ENCODE data around the gene GDI1.

GRCh38 chrX:154408659-154409221 lies 28.2 kb upstream of the GDI1 start:
- no peak for TF ChIP-seq CTCF (tag by site-specific recombination; IDR thresholded peaks at IDR 0.05)
- TF ChIP-seq ZNF510 (tag by site-specific recombination; IDR thresholded peaks at IDR 0.05; ENCODE audit: insufficient replicate concordance): no peak
- TF ChIP-seq ZNF560 (tag by site-specific recombination; IDR thresholded peaks at IDR 0.05; ENCODE audit: borderline replicate concordance): no peak
- no peak for TF ChIP-seq YY2 (tag by site-specific recombination; IDR thresholded peaks at IDR 0.05)
- no peak for TF ChIP-seq ZNF114 (tag by site-specific recombination; IDR thresholded peaks at IDR 0.05)
- no peak for TF ChIP-seq ZNF221 (tag by site-specific recombination; IDR thresholded peaks at IDR 0.05; ENCODE audit: borderline replicate concordance)
- no peak for TF ChIP-seq REST (tag by site-specific recombination; IDR thresholded peaks at IDR 0.05)
- TF ChIP-seq GFI1B (tag by site-specific recombination; IDR thresholded peaks at IDR 0.05): no peak
- no peak for TF ChIP-seq ZNF416 (tag by site-specific recombination; IDR thresholded peaks at IDR 0.05)

Data from HEK293 (cell line).